Coronary artery (tissue), 2 donors: ENCODE measurements around the gene BACH2.

Experiments used
- DNase-seq: peaks from one replicate; pipeline ENCODE4 v3.0.0-alpha.2; 2017; ENCODE audit warnings: low spot score
- H3K27ac ChIP-seq, 2 donors: fragments of 200-600 bp; sonication (generic); one replicate each; pipeline ENCODE4 v1.5.1; 2016 to 2019
- H3K4me3 ChIP-seq: fragments of 200-600 bp; sonication (generic); 2 replicates; pipeline ENCODE4 v1.5.1; 2016; ENCODE audit warnings: mild to moderate bottlenecking, moderate library complexity
- CTCF ChIP-seq: fragments of 200-600 bp; sonication (generic); IDR thresholded peaks from one replicate; pipeline ENCODE4 v1.5.1; 2019; ENCODE audit warnings: antibody characterized with exemption

The BACH2 gene

GRCh38 chr6:90178384-90178855, 118.2 kb downstream of the BACH2 start:
- no peak for DNase-seq
- H3K4me3 ChIP-seq: peak overlapping the region; percentile 45
- H3K27ac ChIP-seq: peak overlapping the region; percentile 30 to 48
- no peak for TF ChIP-seq CTCF

GRCh38 chr6:90177544-90178383, 118.9 kb downstream of the BACH2 start:
- Histone ChIP-seq H3K27ac (peak overlapping the region; percentile 30 to 48), H3K4me3 (peak overlapping the region; percentile 45)
- no peak for DNase-seq
- TF ChIP-seq CTCF: no peak

- DNase-seq: no peak
- TF ChIP-seq CTCF: no peak
- Histone ChIP-seq H3K4me3 (no peak overlapping the region), H3K27ac (no peak overlapping the region)
Measured at GRCh38 chr6:90175627-90176538, 120.8 kb downstream of the BACH2 start.

- DNase-seq: no peak
- no peak for TF ChIP-seq CTCF
- H3K27ac ChIP-seq: no peak overlapping the region
- H3K4me3 ChIP-seq: no peak overlapping the region
Measured at GRCh38 chr6:90173262-90173925, 123.2 kb downstream of the BACH2 start.

- no peak for DNase-seq
- H3K27ac ChIP-seq: no peak overlapping the region
- TF ChIP-seq CTCF: no peak
- no peak overlapping the region for H3K4me3 ChIP-seq
Measured at GRCh38 chr6:90170601-90171000, 126.0 kb downstream of the BACH2 start.

GRCh38 chr6:90169374-90169773, 127.3 kb downstream of the BACH2 start:
- TF ChIP-seq CTCF: no peak
- H3K27ac ChIP-seq: no peak overlapping the region
- no peak for DNase-seq
- H3K4me3 ChIP-seq: no peak overlapping the region
